Measurements from ENCODE around the gene HIGD1C.
A peak's percentile ranks its signal among the peaks of the same experiment; 100 is the strongest.
"Not testable (repeated sequence)": the region's sequence is repeated elsewhere in the genome, so short reads cannot be mapped to it uniquely, and the experiment has no call there.

Gene HIGD1C

DNA sequence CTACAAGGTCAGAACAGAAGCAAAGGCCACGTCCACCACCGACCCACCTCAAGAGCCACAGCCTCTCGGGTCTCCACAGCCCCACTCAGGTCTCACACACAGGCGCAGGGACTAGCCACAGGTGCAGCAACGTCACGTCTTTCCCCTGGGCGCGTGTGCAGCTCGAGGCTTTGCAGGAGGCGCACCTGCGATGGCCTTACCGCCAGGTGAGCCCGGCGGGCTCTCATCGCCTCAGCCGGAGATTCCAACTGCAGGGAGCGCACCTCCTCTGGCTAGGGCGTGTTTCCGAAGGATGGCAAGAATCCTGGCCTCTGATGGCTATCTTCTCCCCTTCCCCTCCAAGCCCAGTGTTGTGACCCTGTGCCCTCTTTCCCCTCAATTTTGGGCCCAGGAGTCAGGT is at the start of gene HIGD1C:
TSS of gene HIGD1C (plus strand) at position 35 of the 400 bp plus-strand sequence. CDS start 1,455 bp downstream, outside the sequence.
- no peak for DNase-seq

DNA sequence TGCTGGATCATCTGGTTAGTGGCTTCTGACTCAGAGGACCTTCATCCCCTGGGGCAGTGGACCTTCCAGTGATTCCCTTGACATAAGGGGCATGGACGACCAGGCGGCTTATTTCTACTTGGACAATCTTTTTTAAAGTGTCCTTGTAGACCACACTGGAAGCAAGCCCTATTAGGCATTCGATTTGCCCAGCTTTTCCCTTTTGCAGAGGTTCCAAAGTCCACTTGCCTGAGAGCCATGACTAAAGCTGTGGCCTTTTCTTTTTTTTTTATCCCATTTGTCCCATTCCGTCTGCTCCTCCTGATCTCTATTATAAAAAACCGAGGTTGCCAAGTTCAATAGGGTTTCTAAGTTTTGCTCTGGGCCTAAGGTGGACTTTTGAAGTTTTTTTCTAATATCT is 43.9 kb upstream of the HIGD1C start:
- not testable (repeated sequence) for DNase-seq

DNA sequence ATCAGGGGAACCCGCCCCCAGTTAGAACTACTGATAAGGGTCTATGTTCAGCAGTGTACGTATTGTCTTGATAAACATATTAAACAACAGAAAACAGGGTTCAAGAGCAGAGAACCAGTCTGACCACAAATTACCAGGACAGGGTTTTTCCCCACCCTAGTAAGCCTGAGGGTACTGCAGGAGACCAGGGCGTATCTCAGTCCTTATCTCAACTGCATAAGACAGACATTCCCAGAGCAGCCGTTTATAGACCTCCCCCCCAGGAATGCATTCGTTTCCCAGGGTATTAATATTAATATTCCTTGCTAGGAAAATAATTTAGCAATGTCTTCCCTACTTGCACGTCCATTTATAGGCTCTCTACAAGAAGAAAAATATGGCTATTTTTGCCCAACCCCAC is 40.0 kb upstream of the HIGD1C start:
- not testable (repeated sequence) for DNase-seq

DNA sequence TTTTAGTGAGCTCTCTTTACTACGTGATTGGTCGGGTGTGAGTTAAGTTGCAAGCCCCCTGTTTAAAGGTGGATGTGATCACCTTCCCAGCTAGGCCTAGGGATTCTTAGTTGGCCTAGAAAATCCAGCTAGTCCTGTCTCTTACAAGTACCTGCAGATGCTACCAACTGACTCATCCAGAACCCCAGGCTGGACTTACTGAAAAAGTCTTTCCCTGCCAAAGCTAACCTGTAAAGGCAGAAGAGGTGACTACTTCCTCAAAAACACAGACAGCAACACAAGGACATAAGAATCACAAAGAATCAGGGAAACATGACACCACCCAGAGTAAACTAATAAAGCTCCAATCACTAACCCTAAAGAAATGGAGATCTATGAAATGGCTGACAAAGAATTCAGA is 39.1 kb upstream of the HIGD1C start:
- no peak for DNase-seq

DNA sequence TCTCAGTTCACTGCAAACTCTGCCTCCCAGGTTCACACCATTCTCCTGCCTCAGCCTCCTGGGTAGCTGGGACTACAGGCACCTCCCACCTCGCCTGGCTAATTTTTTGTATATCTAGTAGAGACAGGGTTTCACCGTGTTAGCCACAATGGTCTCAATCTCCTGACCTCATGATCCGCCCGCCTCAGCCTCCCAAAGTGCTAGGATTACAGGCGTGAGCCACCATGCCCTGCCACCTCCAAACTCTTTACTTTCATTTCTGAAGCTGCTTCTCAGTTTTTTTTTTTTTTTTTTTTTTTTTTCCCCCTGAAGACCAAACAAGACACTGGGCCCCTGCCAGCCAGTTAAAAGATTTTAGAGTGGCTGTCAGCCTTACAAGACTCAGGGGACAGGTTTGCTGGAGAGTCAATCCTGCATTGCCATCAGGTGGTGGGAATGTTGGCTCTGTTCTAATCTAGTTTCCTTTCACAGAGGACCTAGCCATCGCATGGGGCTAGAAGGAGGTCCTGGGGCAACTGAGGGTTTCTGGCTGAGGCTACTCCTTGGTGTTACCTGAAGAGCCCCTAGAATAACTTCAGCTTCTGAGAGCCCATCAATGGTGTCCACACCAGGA is 37.4 kb upstream of the HIGD1C start:
- DNase-seq = no peak

DNA sequence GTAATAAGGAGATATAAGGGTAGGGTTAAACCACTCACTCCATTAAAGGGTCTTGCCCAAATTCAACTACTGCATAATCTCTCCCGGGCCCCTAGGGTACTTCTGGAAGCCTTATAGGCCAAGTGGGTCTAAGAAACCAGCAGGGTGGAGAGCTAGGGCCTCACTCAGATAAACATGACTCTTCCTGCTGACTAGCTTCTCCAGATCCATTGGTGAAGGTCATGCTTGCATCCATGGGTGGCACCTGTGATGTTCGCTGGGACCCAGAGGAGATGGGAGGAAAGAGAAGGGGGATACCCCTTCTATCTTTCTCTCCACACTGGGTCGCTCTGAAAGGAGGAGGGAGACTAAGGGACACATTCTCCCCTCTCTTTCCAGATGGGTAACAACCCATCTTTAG is 36.1 kb upstream of the HIGD1C start:
- DNase-seq = no peak

DNA sequence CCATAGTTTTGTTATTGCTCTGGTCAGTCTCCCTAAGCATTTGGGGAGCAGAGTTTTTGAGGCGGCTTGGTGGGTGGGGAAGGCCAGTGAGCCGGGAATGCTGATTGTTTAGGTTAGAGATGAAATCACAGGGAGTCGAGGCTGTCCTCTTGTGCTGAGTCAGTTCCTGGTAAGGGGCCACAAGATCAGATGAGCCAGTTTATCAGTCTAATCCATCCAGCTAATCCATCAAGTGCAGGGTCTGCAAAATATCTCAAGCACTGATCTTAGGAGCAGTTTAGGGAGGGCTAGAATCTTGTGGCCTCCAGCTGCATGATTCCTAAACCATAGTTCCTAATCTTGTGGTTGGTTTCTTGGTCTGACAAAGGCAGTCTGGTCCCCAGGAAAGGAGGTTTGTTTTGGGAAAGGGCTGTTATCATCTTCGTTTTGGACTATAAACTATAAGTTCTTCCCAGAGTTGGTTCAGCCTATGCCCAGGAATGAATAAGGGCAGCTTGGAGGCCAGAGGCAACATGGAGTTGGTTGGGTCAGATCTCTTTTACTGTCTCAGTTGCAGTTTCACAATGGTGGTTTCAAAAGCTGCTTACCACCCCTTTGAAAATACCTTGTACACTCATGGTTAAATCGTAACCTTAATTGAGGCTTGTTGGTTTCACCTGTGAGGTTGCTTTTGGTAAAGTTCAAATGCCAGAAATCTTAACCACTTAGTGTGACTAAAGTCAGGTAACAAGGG is 33.6 kb upstream of the HIGD1C start:
- DNase-seq = no peak

DNA sequence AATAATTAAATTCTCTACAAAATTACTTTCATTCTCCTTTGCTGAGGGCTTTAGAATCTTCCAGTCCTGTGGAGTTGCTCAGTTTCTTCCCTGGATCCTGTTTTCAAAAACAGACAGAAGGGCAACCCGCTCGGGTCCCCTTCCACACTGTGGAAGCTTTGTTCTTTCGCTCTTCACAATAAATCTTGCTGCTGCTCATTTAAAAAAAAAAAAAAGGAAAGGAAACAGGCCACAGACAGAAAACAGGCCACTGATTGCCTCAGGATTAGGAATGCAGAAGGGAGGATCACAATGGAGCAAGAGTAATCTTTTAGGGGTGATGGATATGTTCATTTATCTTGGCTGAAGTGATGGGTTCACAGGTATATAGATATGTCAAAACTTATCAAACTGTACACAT is 29.5 kb upstream of the HIGD1C start:
- DNase-seq = peak; percentile 33

DNA sequence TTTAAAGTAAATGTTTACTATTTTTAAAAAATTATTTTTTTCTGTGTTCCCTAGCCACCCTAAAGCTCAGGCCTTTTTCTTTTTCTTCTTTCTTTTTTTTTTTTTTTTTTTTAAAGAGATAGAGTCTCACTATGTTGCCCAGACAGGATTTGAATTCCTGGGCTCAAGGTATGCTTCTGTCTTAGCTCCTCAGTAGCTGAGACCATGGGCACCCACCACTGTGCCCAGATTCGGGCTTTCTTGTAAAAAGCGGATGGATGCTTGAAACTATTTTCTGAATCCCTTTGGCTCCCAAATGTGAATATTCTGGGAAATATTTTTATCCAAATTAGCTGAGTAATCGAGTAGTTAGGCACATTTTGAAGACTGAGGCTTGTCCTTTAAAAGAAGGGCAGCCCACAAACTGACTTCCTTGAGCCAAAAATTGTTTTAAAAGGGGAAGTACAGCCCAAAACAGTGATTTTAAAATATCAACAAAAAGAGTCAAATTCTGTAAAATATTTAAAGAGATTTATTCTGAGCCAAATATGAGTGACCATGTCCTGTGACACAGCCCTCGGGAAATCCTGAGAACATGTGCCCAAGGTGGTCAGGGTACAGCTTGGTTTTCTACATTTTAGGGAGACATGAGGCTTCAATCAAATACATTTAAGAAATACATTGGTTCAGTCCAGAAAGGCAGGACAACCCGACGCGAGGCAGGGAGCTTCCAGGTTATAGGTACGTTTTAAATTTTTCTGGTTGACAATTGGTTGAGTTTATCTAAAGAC is 28.8 kb upstream of the HIGD1C start:
- DNase-seq = peak; percentile 48

DNA sequence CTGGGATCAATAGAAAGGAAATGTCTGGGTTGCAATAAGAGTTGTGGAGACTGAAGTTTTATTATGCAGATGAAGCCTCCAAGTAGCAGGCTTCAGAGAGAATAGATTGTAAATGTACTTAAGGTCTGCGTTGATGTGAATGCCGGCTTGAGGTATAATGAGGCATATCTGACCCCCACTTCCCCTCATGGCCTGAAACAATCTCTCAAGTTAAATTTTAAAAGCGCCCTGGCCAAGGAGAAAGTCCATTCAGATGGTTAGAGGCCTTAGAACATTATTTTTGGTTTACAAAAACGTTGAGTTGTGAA is 28.3 kb upstream of the HIGD1C start:
- no peak for DNase-seq

DNA sequence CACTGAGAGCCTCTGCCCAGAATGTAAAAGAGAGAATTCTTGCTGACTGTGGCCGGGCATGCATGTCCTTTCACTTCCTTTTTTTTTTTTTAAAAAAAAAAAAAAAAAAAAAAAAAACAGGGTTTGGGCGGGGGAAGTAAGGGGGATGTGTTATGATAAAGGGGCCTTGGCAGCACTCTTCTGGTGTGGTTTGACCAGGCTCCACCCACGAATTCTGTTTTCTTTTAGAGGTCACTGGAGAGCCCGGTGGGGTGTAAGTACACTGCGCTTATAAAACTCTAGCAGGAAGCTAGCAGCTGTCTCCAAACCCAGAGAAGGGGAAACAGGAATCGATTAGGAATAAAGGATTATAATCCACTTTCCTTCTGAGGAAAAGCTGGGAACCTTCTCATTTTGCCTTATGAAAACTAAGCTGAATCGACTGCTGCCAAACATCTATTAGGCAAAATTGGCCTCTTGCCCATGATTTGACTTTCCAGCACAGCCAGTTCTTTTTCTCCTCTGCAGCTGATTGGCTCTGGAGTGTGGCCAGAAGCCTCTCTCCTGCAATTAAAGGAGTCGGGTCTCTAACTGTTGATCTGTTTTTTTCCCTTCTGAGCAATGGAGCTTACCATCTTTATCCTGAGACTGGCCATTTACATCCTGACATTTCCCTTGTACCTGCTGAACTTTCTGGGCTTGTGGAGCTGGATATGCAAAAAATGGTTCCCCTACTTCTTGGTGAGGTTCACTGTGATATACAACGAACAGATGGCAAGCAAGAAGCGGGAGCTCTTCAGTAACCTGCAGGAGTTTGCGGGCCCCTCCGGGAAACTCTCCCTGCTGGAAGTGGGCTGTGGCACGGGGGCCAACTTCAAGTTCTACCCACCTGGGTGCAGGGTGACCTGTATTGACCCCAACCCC is 27.7 kb upstream of the HIGD1C start:
- peak; percentile 94 for DNase-seq

DNA sequence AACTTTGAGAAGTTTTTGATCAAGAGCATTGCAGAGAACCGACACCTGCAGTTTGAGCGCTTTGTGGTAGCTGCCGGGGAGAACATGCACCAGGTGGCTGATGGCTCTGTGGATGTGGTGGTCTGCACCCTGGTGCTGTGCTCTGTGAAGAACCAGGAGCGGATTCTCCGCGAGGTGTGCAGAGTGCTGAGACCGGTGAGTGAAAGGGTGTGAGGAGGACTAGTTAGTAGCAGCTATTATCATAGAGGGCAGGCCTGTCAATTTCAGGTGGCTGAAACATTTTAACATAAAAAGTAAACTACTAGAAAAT is 27.0 kb upstream of the HIGD1C start:
- no peak for DNase-seq

DNA sequence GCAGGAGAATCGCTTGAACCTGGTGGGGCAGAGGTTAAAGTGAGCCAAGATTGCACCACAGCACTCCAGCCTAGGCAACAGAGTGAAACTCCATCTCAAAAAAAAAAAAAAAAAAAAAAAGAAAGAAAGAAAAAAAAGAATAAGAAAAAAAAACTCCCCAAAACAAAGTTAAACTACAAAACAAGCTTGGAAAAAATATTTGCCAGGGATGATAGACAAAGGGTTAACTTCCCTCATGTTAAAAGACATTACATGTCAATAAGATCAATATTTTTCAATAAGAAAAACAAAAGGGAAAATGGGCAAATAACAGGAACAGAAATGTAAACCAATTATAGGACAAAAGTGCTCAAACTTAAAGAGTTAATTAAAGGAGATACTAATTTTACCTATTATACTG is 26.4 kb upstream of the HIGD1C start:
- no peak for DNase-seq

DNA sequence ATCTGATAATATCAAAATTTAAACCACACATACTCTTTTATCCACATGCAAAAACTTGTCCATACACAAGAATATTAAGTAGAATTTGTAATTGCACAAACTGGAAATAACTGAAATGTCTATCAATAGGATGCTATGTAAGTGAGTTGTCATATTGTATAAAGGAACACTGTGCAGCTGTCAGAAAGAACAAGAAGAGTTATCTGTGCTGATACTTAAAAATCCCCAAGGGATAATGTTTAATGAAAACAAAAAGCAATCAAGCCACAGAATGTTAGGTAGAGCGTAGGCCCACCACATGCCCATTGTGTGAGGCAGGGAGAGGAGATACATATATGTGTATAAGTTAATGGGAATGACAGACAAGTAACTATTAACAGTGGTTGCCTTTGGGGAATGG is 25.9 kb upstream of the HIGD1C start:
- DNase-seq = no peak

DNA sequence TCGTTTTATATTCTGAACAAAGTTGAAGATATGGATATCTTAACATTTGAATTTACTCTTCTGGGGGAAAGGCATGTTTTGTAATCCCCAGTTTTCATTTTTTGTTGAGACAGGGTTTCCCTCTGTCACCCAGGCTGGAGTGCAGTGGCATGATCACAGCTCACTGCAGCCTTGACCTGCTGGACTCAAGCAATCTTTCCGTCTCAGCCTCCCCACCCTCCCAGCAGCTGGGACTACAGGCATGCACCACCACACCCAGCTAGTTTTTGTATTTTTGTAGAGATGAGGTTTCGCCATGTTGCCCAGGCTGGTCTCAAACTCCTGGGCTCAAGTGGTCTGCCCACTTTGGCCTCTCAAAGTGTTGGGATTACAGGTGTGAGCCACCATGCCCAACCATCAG is 25.4 kb upstream of the HIGD1C start:
- DNase-seq = not testable (repeated sequence)

DNA sequence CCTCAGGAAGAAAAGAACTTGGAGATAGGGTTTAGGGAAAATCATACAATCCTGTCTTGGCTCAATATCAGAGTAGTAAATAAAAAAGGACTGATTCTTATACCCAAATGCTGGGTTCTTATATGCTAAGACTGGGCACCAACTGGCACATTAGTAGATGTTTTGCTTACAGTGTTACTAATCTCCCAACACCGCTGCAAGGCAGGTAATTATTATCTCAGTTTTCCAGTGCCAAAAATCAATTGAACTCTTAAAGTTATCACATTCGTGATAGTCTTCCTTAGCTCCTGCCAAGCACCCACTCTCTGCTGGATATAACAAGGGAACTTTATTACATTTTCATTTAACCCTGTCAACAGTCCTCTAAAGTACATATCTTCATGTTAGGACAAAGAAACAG is 25.0 kb upstream of the HIGD1C start:
- no peak for DNase-seq

DNA sequence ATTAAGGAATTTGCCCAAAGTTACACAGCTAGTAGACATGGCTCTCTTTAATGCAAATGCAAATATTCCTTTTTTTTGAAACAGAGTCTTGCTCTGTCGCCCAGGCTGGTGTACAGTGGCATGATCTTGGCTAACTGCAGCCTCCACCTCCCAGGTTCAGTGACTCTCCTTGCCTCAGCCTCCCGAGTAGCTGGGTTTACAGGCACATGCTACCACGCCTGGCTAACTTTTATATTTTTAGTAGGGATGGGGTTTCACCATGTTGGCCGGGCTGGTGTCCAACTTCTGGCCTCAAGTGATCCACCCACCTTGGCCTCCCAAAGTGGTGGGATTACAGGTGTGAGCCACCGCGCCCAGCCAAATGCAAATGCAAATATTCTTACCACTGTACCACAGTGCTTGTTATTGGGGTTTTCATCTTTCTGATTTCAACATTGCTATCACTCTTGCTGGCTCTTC is 24.5 kb upstream of the HIGD1C start:
- DNase-seq = no peak

DNA sequence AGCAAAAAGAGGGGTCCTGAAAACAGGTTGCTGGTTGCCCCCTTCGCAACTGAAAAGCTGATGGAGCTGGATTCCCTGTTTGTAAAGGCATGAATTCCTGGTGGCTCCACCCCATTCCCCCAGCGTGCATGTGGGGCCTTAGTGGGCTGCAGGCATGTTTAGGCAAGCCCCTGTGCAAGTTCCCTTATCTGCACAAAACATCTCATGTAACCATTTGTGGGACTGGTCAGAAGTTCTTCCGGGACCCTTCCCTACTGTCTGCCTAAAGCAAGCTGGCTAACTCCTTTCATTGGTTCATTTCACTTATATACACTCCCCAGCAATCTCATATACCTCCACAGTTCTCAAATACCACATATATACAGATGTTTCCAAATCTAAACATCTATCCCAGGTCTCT is 24.0 kb upstream of the HIGD1C start:
- peak; percentile 30 for DNase-seq

DNA sequence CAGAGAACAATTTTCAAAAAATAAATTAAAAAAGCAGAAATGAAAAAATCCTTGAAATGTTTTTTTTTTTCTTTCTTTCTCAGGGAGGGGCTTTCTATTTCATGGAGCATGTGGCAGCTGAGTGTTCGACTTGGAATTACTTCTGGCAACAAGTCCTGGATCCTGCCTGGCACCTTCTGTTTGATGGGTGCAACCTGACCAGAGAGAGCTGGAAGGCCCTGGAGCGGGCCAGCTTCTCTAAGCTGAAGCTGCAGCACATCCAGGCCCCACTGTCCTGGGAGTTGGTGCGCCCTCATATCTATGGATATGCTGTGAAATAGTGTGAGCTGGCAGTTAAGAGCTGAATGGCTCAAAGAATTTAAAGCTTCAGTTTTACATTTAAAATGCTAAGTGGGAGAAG is 22.5 kb upstream of the HIGD1C start:
- DNase-seq = no peak

DNA sequence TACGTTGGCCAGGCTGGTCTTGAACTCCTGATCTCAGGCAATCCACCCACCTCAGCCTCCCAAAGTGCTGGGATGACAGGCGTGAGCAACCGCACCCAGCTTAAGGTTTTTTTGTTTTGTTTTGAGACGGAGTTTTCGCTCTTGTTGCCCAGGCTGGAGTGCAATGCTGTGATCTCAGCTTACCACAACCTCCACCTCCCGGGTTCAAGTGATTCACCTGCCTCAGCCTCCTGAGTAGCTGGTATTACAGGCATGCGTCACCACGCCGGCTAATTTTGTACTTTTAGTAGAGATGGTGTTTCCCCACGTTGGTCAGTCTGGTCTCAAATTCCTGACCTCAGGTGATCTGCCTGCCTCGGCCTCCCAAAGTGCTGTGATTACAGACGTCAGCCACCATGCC is 21.9 kb upstream of the HIGD1C start:
- not testable (repeated sequence) for DNase-seq

DNA sequence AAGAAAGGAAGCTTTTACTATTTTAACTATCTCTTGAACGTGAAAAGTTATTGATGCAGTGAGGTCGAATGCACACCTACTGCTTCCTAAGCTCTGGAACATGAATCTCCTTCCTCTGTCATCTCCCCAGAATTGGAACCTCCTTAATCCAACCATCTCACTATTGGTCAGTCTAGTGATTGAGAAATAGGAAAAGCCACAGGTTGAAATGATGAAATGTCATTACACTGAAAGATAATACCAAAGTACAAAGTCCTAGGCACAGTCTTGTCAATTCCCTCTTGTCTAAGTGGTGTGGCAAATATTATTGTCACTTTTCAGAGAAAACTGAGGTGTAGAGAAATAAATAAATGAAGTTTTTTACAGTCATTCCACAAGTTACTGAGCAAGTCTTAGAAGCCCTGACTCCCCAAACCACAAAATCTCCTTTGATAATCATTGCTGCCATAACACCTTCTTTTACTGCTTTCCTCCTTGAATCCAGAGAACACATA is 19.5 kb upstream of the HIGD1C start:
- peak; percentile 65 for DNase-seq

DNA sequence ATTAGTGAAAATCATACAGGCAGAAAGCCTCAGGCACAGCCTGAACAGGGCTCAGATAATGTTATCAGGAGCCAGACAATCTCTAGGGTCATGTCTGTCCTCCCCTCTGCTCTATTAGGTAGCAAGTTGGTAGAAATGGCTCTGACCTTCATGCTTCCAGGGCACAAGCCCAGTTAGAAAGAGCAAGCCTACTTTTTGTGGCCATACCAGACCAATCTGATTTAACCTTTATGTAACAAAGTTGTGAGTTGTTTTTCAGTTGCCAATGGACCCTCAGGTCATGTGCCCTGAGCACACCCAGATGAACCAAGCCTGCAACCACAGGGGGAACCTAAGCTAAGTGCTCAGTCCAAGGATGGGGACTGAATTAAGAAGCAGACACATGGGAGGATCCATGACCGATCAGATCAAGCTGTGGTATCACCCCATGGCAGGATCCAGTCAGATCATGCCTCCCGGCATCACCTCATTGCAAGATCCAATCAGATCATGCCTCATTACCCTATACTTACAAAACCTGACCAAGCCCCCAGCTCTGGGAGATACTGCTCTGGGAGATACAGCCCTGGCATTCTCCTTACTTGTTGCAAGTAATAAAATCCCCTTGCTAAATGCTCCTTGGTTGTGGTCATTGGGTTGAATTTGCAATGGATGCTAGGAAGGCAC is 18.8 kb upstream of the HIGD1C start:
- DNase-seq = peak; percentile 24
